ENCODE data around the gene HS3ST4.

HS3ST4 gene

GRCh38 chr16:26161461-26162180 is 469.9 kb downstream of the HS3ST4 start:
- Mint-ChIP-seq H3K9me3 (no peaks in the 10 kb centered on the region), H3K4me1 (no peaks in the 10 kb centered on the region), H3K27me3 (no peaks in the 10 kb centered on the region), H3K27ac (peak overlapping the region in 1 of 2 donors; percentile 83), H3K4me3 (no peak overlapping the region)
- DNase-seq (no peak), ATAC-seq (no peak)

GRCh38 chr16:26169473-26169872 is 477.7 kb downstream of the HS3ST4 start:
- DNase-seq = no peak
- peaks cover 0 to 8% of the 10 kb centered on the region in 2 donors for H3K9me3 Mint-ChIP-seq
- peaks cover 34% of the 10 kb centered on the region for H3K27me3 Mint-ChIP-seq
- no peak overlapping the region for H3K4me3 Mint-ChIP-seq
- no peak overlapping the region for H3K27ac Mint-ChIP-seq
- no peak for ATAC-seq
- no peaks in the 10 kb centered on the region for H3K4me1 Mint-ChIP-seq

GRCh38 chr16:26175944-26176343 is 484.2 kb downstream of the HS3ST4 start:
- no peak for DNase-seq
- peaks cover 16% of the 10 kb centered on the region for H3K27me3 Mint-ChIP-seq

GRCh38 chr16:26177438-26177837 is 485.7 kb downstream of the HS3ST4 start:
- no peaks in the 10 kb centered on the region for H3K9me3 Mint-ChIP-seq
- ATAC-seq = no peak
- H3K27ac Mint-ChIP-seq = no peak overlapping the region
- no peak for DNase-seq
- no peak overlapping the region for H3K4me3 Mint-ChIP-seq
- peaks cover 6% of the 10 kb centered on the region for H3K4me1 Mint-ChIP-seq
- peaks cover 11% of the 10 kb centered on the region for H3K27me3 Mint-ChIP-seq

More at GRCh38 chr16:26175944-26176343, 484.2 kb downstream of the HS3ST4 start:
- Mint-ChIP-seq H3K9me3 (peaks cover 0 to 3% of the 10 kb centered on the region in 2 donors), H3K27ac (peak overlapping the region in 1 of 2 donors; percentile 4), H3K4me3 (no peak overlapping the region), H3K4me1 (peaks cover 6% of the 10 kb centered on the region)
- ATAC-seq = no peak

- DNase-seq (no peak), ATAC-seq (no peak)
- no peak overlapping the region for H3K27ac Mint-ChIP-seq
- peaks cover 11% of the 10 kb centered on the region for H3K27me3 Mint-ChIP-seq
- peaks cover 6% of the 10 kb centered on the region for H3K4me1 Mint-ChIP-seq
- H3K9me3 Mint-ChIP-seq = no peaks in the 10 kb centered on the region
- H3K4me3 Mint-ChIP-seq = no peak overlapping the region
Observed at GRCh38 chr16:26178298-26178697, 486.5 kb downstream of the HS3ST4 start.

GRCh38 chr16:26186091-26186615 is 494.4 kb downstream of the HS3ST4 start:
- H3K27ac Mint-ChIP-seq = no peak overlapping the region
- H3K4me3 Mint-ChIP-seq = no peak overlapping the region
- DNase-seq (no peak), ATAC-seq (no peak)
- H3K4me1 Mint-ChIP-seq = no peaks in the 10 kb centered on the region
- peaks cover 40% of the 10 kb centered on the region for H3K27me3 Mint-ChIP-seq
- H3K9me3 Mint-ChIP-seq = no peaks in the 10 kb centered on the region
